GM12874 (cell line): ENCODE data around the gene MYO5A.

Experiments
- CTCF ChIP-seq: IDR thresholded peaks from 2 replicates; pipeline ENCODE4 v1.5.1; 2011; ENCODE audit warnings: low read depth, mild to moderate bottlenecking, control low read depth, low read length, moderate library complexity; ENCODE audit not compliant: insufficient read depth

Gene MYO5A

GRCh38 chr15:52439470-52439869, 89.2 kb downstream of the MYO5A start:
- TF ChIP-seq CTCF: no peak

- TF ChIP-seq CTCF: no peak
These were observed 90.6 kb downstream of the MYO5A start for GRCh38 chr15:52438047-52438446.

- TF ChIP-seq CTCF: no peak
These were observed 91.0 kb downstream of the MYO5A start for GRCh38 chr15:52437646-52438045.

- TF ChIP-seq CTCF: no peak
These were observed 91.7 kb downstream of the MYO5A start for GRCh38 chr15:52436981-52437380.

- no peak for TF ChIP-seq CTCF
These were observed 93.8 kb downstream of the MYO5A start for GRCh38 chr15:52434885-52435284.

GRCh38 chr15:52428297-52428696, 100.4 kb downstream of the MYO5A start:
- no peak for TF ChIP-seq CTCF

GRCh38 chr15:52427804-52428203, 100.9 kb downstream of the MYO5A start:
- TF ChIP-seq CTCF: no peak
